Esophagus squamous epithelium (tissue), 5 donors: ENCODE results near the gene SAMD5. TPM values are rescaled to one million over a fixed set of nuclear protein-coding genes. Genes with fewer than 3 reads are reported as not detected.

Experiments
- DNase-seq: peaks from one replicate; lab custom pipeline; 2025; lab: John Stamatoyannopoulos, UW
- H3K27ac ChIP-seq, 4 donors: fragments of 200-600 bp; sonication (generic); one replicate each; pipeline ENCODE4 v1.5.1; 2016 to 2019; ENCODE audit warnings: mild to moderate bottlenecking in 1 of 4
- H3K27me3 ChIP-seq, 4 donors: fragments of 200-600 bp; sonication (generic); 1 replicate in 3 of 4; 2 replicates in 1 of 4; pipeline versions ENCODE4 v1.5.1 to v1.6.0; 2017 to 2021; ENCODE audit warnings: antibody characterized with exemption in 1 of 4
- H3K36me3 ChIP-seq, 3 donors: fragments of 200-600 bp; sonication (generic); one replicate each; pipeline ENCODE4 v1.5.1; 2016 to 2019
- H3K4me1 ChIP-seq, 3 donors: fragments of 200-600 bp; sonication (generic); one replicate each; pipeline ENCODE4 v1.5.1; 2017 to 2019
- H3K4me3 ChIP-seq, 4 donors: fragments of 200-600 bp; sonication (generic); 1 replicate in 3 of 4; 2 replicates in 1 of 4; pipeline ENCODE4 v1.5.1; 2016 to 2019; ENCODE audit warnings: mild to moderate bottlenecking in 2 of 4, moderate library complexity in 1 of 4
- H3K9me3 ChIP-seq, 3 donors: fragments of 200-600 bp; sonication (generic); one replicate each; pipeline ENCODE4 v1.5.1; 2016 to 2019
- CTCF ChIP-seq, 6 experiments: fragments of 450-650 bp in 4 of 6; fragments of 200-600 bp in 2 of 6; sonication (generic) in 2 of 6; IDR thresholded peaks; one replicate each; pipeline ENCODE4 v1.5.1; 2016 to 2019; ENCODE audit warnings: antibody characterized with exemption in 6 of 6, mild to moderate bottlenecking in 4 of 6, moderate library complexity in 4 of 6
- POLR2A ChIP-seq, 4 donors: fragments of 450-650 bp; IDR thresholded peaks; one replicate each; pipeline ENCODE4 v1.6.1; 2017; ENCODE audit warnings: antibody characterized with exemption in 4 of 4, mild to moderate bottlenecking in 4 of 4, moderate library complexity in 3 of 4
- WGBS, 2 donors: methylation state at CpG; one replicate each; pipeline ENCODE4 v1.1.5; 2018; 5-methylcytosine and 5-hydroxymethylcytosine counted together
- intact Hi-C: fragments of 100-400 bp; cut with DNase I; formaldehyde crosslinking; loops from one replicate; pipeline ENCODE4 v1.15.0; 2022
- total RNA-seq, 4 donors: library from RNA; depleted of rRNA; stranded (reverse); fragments of >200 nt; gene quantifications; one replicate each; pipeline ENCODE4 v1.1.0, GENCODE V29; 2016
- donor health status: DM: yes; HTN: yes; CAD: no.

SAMD5 gene
- total RNA-seq, 4 donors from 2014 or later = 6.9 to 16.2 (median 12.7) TPM

- Histone ChIP-seq H3K9me3 (no peaks in the 10 kb centered on the region), H3K4me1 (no peaks in the 10 kb centered on the region), H3K4me3 (no peak overlapping the region), H3K27me3 (no peaks in the 10 kb centered on the region), H3K36me3 (peaks cover 0 to 5% (median 0%) of the 10 kb centered on the region in 3 donors), H3K27ac (no peak overlapping the region)
- intact Hi-C loops = no loop called here
- TF ChIP-seq POLR2A (IDR thresholded peaks at IDR 0.05) = no peak
- TF ChIP-seq CTCF (IDR thresholded peaks at IDR 0.05) = no peak
- 74 to 75% methylated on average over 3 of the region's 3 CpGs for WGBS, 2 donors
- no peak for DNase-seq
Observed at GRCh38 chr6:147567141-147567805, 58.8 kb downstream of the SAMD5 start.

- no peaks in the 10 kb centered on the region for H3K27me3 ChIP-seq
- H3K36me3 ChIP-seq = peaks cover 0 to 5% (median 0%) of the 10 kb centered on the region in 3 donors
- WGBS, 2 donors = 84 to 90% methylated on average over 7 of the region's 7 CpGs
- H3K4me3 ChIP-seq = no peak overlapping the region
- no peak for DNase-seq
- H3K4me1 ChIP-seq = no peaks in the 10 kb centered on the region
- no peaks in the 10 kb centered on the region for H3K9me3 ChIP-seq
- TF ChIP-seq POLR2A (IDR thresholded peaks at IDR 0.05) = no peak
- TF ChIP-seq CTCF (IDR thresholded peaks at IDR 0.05) = no peak
- no peak overlapping the region for H3K27ac ChIP-seq
- intact Hi-C loops = no loop called here
Observed at GRCh38 chr6:147569788-147570187, 61.3 kb downstream of the SAMD5 start.

- 28 to 37% methylated on average over 2 of the region's 2 CpGs for WGBS, 2 donors
- H3K27ac ChIP-seq = no peak overlapping the region
- DNase-seq = no peak
- H3K4me1 ChIP-seq = no peaks in the 10 kb centered on the region
- intact Hi-C loops = no loop called here
- TF ChIP-seq POLR2A (IDR thresholded peaks at IDR 0.05) (no peak), CTCF (IDR thresholded peaks at IDR 0.05) (no peak)
- H3K36me3 ChIP-seq = peaks cover 0 to 2% (median 0%) of the 10 kb centered on the region in 3 donors
- no peaks in the 10 kb centered on the region for H3K9me3 ChIP-seq
- H3K4me3 ChIP-seq = no peak overlapping the region
- H3K27me3 ChIP-seq = no peaks in the 10 kb centered on the region
Observed at GRCh38 chr6:147570681-147571080, 62.2 kb downstream of the SAMD5 start.

GRCh38 chr6:147577488-147577887 lies 69.0 kb downstream of the SAMD5 start:
- H3K9me3 ChIP-seq = no peaks in the 10 kb centered on the region
- peaks cover 0 to 17% (median 0%) of the 10 kb centered on the region in 4 donors for H3K27me3 ChIP-seq
- H3K36me3 ChIP-seq = no peaks in the 10 kb centered on the region
- intact Hi-C loops = no loop called here
- H3K4me1 ChIP-seq = peaks cover 0 to 7% (median 0%) of the 10 kb centered on the region in 3 donors
- no peak for TF ChIP-seq CTCF (IDR thresholded peaks at IDR 0.05)
- no peak for TF ChIP-seq POLR2A (IDR thresholded peaks at IDR 0.05)
- no peak for DNase-seq
- no peak overlapping the region for H3K27ac ChIP-seq
- H3K4me3 ChIP-seq = no peak overlapping the region

GRCh38 chr6:147578159-147578558 lies 69.7 kb downstream of the SAMD5 start:
- TF ChIP-seq POLR2A (IDR thresholded peaks at IDR 0.05) (no peak), CTCF (IDR thresholded peaks at IDR 0.05) (no peak)
- intact Hi-C loops = no loop called here
- DNase-seq = no peak
- no peak overlapping the region for H3K4me3 ChIP-seq
- no peak overlapping the region for H3K27ac ChIP-seq
- H3K9me3 ChIP-seq = no peaks in the 10 kb centered on the region
- H3K36me3 ChIP-seq = no peaks in the 10 kb centered on the region
- H3K4me1 ChIP-seq = peaks cover 0 to 7% (median 0%) of the 10 kb centered on the region in 3 donors
- WGBS, 2 donors = 17 to 46% methylated on average over 2 of the region's 2 CpGs
- H3K27me3 ChIP-seq = peaks cover 0 to 17% (median 0%) of the 10 kb centered on the region in 4 donors
